Eye (tissue), 1 donor: ENCODE measurements around the gene CCDC187.

Experiments used
- DNase-seq: peaks from one replicate; pipeline ENCODE4 v3.0.0-alpha.2; 2015

CCDC187 gene

GRCh38 chr9:136202454-136203407 lies 101.2 kb downstream of the CCDC187 start:
- DNase-seq: no peak

GRCh38 chr9:136201609-136202453 lies 102.1 kb downstream of the CCDC187 start:
- peak; percentile 72 for DNase-seq

DNA sequence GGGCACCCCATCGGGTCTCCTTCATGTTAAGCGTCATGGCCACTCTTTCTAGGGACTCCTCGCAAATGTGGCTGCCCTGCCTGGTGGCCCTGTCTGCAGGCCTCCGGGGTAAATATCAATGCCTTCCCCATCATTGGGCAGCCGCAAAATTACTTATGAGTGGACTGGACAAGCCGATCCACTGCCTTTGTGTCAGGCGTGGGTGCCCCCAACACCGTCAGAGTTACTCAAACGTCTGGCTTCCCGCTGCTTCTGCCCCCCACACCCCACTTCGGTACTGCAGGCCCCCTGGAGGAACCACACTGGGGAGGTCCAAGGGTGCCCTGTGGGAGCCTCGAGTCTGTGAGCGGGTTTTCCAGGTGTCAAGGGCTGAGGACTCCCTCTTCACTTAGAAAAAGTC lies 102.7 kb downstream of the CCDC187 start:
- no peak for DNase-seq

DNA sequence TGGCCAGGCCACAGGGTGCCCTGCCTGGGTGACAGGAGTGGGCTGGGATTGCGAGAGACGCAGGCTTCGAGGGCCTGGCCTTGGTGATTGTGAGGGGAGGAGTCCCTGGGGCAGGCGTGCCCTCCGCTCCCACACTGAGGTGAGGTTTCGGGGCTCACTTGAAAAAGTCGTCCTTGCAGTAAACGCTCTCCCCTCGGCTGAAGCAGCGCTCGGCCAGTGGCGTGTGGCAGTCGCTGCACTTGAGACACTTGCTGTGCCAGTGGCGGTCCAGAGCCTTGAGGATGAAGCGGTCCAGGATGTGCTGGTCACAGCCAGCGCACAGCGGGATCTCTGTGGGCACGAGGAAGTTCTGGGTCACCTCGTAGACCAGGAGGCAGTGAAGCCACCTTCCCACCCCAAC lies 103.5 kb downstream of the CCDC187 start:
- DNase-seq: peak; percentile 7
